DMS153 treated with DMSO at 0.1 percent for 48 hours (cell line): Measurements from ENCODE around the gene ZNF391.
"Not testable (repeated sequence)": the region's sequence is repeated elsewhere in the genome, so short reads cannot be mapped to it uniquely, and the experiment has no call there.

ENCODE experiments used
- DNase-seq: peaks from one replicate; lab custom pipeline; 2025; ENCODE audit not compliant: unreplicated experiment; lab: John Stamatoyannopoulos, UW

Gene ZNF391

GRCh38 chr6:27422651-27423332 lies 34.2 kb downstream of the ZNF391 start:
- no peak for DNase-seq

GRCh38 chr6:27424851-27425250 lies 36.3 kb downstream of the ZNF391 start:
- not testable (repeated sequence) for DNase-seq

- no peak for DNase-seq
Observed at GRCh38 chr6:27426045-27426620, 37.6 kb downstream of the ZNF391 start.

GRCh38 chr6:27428502-27428901 lies 39.9 kb downstream of the ZNF391 start:
- no peak for DNase-seq

GRCh38 chr6:27428966-27429365 lies 40.4 kb downstream of the ZNF391 start:
- no peak for DNase-seq

- DNase-seq: no peak
Observed at GRCh38 chr6:27433714-27434113, 45.2 kb downstream of the ZNF391 start.

- no peak for DNase-seq
Observed at GRCh38 chr6:27439371-27439770, 50.8 kb downstream of the ZNF391 start.

- no peak for DNase-seq
Observed at GRCh38 chr6:27441001-27441400, 52.4 kb downstream of the ZNF391 start.

GRCh38 chr6:27442932-27443331 lies 54.4 kb downstream of the ZNF391 start:
- no peak for DNase-seq

GRCh38 chr6:27448456-27448855 lies 59.9 kb downstream of the ZNF391 start:
- no peak for DNase-seq

- no peak for DNase-seq
Observed at GRCh38 chr6:27451660-27452390, 63.3 kb downstream of the ZNF391 start.

GRCh38 chr6:27452496-27452897 lies 63.9 kb downstream of the ZNF391 start:
- DNase-seq: no peak
